SK-N-SH treated with all-trans-retinoic acid at 6 μM for 48 hours (cell line): ENCODE measurements around the gene HSP90AB1.

Experiments used
- ATAC-seq: fragments of 200-7000 bp; cut with Tn5 transposase; 3 replicates; pipeline ENCODE4 v1.9.1; 2020; ENCODE audit warnings: mild to moderate bottlenecking, moderate library complexity
- ARNTL ChIP-seq: fragments of 450-650 bp; formaldehyde crosslinking; IDR thresholded peaks from 2 replicates; pipeline ENCODE4 v1.5.0; 2020; ENCODE audit warnings: low read depth, mild to moderate bottlenecking, moderate library complexity, borderline replicate concordance
- BACH2 ChIP-seq: fragments of 250-450 bp; sonication (Bioruptor Pico); IDR thresholded peaks from 2 replicates; pipeline ENCODE4 v1.9.0; 2021; ENCODE audit warnings: mild to moderate bottlenecking, borderline replicate concordance
- ESRRG ChIP-seq: fragments of 250-450 bp; sonication (Bioruptor Pico); IDR thresholded peaks from 2 replicates; pipeline ENCODE4 v1.6.1; 2021; ENCODE audit warnings: mild to moderate bottlenecking
- GLIS3 ChIP-seq: fragments of 250-450 bp; sonication (Bioruptor Pico); IDR thresholded peaks from 2 replicates; pipeline ENCODE4 v1.5.0; 2020; ENCODE audit warnings: mild to moderate bottlenecking, moderate library complexity
- ISL1 ChIP-seq: fragments of 250-450 bp; sonication (Bioruptor Pico); IDR thresholded peaks from 2 replicates; pipeline ENCODE4 v2.1.2; 2022; ENCODE audit warnings: mild to moderate bottlenecking, moderate library complexity
- OSR1 ChIP-seq: fragments of 250-450 bp; sonication (Bioruptor Pico); IDR thresholded peaks from 2 replicates; pipeline ENCODE4 v1.8.0; 2022; ENCODE audit warnings: moderate library complexity, mild to moderate bottlenecking, inconsistent platforms
- PATZ1 ChIP-seq: fragments of 250-450 bp; sonication (Bioruptor Pico); IDR thresholded peaks from 2 replicates; pipeline ENCODE4 v1.8.0; 2020; ENCODE audit warnings: mild to moderate bottlenecking, moderate library complexity, borderline replicate concordance
- RARB ChIP-seq: fragments of 250-450 bp; sonication (Bioruptor Pico); IDR thresholded peaks from 2 replicates; pipeline ENCODE4 v1.8.0; 2021; ENCODE audit warnings: mild to moderate bottlenecking, moderate library complexity
- SNAI2 ChIP-seq: fragments of 250-450 bp; sonication (Bioruptor Pico); IDR thresholded peaks from 2 replicates; pipeline ENCODE4 v1.5.0; 2020; ENCODE audit warnings: mild to moderate bottlenecking, moderate library complexity
- TCF4 ChIP-seq: fragments of 250-450 bp; sonication (Bioruptor Pico); IDR thresholded peaks from 2 replicates; pipeline ENCODE4 v1.8.0; 2021; ENCODE audit warnings: mild to moderate bottlenecking, moderate library complexity, borderline replicate concordance
- TOX ChIP-seq: fragments of 250-450 bp; sonication (Bioruptor Pico); IDR thresholded peaks from 2 replicates; pipeline ENCODE4 v1.8.0; 2021; ENCODE audit warnings: mild to moderate bottlenecking, moderate library complexity, borderline replicate concordance
- ZC3H10 ChIP-seq: fragments of 250-450 bp; sonication (Bioruptor Pico); IDR thresholded peaks from 2 replicates; pipeline ENCODE4 v1.5.1; 2021; ENCODE audit warnings: mild to moderate bottlenecking, moderate library complexity
- ZFP3 ChIP-seq: fragments of 250-450 bp; sonication (Bioruptor Pico); IDR thresholded peaks from 2 replicates; pipeline ENCODE4 v1.5.0; 2020; ENCODE audit warnings: mild to moderate bottlenecking, moderate library complexity
- ZFP30 ChIP-seq: fragments of 450-650 bp; formaldehyde crosslinking; IDR thresholded peaks from 2 replicates; pipeline ENCODE4 v1.5.0; 2022; ENCODE audit warnings: mild to moderate bottlenecking, moderate library complexity
- ZNF565 ChIP-seq: fragments of 450-650 bp; formaldehyde crosslinking; conservative IDR thresholded peaks from 2 replicates; pipeline ENCODE4 v1.5.0; 2020; ENCODE audit warnings: low read depth, mild to moderate bottlenecking, moderate library complexity
- ZNF70 ChIP-seq: fragments of 450-650 bp; formaldehyde crosslinking; IDR thresholded peaks from 2 replicates; pipeline ENCODE4 v1.5.0; 2020; ENCODE audit warnings: mild to moderate bottlenecking, moderate library complexity
- ZNF8 ChIP-seq: fragments of 450-650 bp; formaldehyde crosslinking; IDR thresholded peaks from 2 replicates; pipeline ENCODE4 v1.5.0; 2020; ENCODE audit warnings: mild to moderate bottlenecking, moderate library complexity
- TF ChIP-seq, protein P1 (sequence below): fragments of 250-450 bp; sonication (Bioruptor Pico); IDR thresholded peaks from 2 replicates; pipeline ENCODE4 v1.5.1; 2021; ENCODE audit warnings: mild to moderate bottlenecking, moderate library complexity
- TF ChIP-seq, protein P2 (sequence below): fragments of 250-450 bp; sonication (Bioruptor Pico); IDR thresholded peaks from 2 replicates; pipeline ENCODE4 v1.5.1; 2020; ENCODE audit warnings: low read depth, mild to moderate bottlenecking, moderate library complexity

HSP90AB1 gene

DNA sequence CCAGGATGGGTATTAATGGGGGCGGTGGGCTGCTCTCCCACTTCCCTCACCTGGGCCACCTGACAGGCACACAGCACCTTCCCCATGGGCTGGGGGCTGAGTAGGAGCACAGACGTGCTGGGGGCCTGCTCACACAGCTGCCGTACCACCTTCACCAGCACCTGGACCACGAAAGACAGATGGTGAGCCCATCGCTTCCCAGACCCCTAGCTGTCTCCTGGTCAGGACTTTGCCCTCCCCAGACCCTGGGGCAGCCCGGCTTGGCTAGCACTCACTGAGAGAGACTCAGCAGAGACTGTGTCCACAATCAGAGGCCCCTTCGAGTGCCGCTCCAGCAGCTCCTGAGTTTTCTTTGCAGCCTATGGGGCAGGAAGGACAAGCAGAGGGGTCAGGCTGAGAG is 54.2 kb downstream of the HSP90AB1 start (continued):
- TF ChIP-seq ISL1 (CRISPR knock-in tag) (no peak), OSR1 (CRISPR knock-in tag) (no peak)
- TF ChIP-seq, protein P1, sequence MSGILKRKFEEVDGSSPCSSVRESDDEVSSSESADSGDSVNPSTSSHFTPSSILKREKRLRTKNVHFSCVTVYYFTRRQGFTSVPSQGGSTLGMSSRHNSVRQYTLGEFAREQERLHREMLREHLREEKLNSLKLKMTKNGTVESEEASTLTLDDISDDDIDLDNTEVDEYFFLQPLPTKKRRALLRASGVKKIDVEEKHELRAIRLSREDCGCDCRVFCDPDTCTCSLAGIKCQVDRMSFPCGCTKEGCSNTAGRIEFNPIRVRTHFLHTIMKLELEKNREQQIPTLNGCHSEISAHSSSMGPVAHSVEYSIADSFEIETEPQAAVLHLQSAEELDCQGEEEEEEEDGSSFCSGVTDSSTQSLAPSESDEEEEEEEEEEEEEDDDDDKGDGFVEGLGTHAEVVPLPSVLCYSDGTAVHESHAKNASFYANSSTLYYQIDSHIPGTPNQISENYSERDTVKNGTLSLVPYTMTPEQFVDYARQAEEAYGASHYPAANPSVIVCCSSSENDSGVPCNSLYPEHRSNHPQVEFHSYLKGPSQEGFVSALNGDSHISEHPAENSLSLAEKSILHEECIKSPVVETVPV, result no peak

DNA sequence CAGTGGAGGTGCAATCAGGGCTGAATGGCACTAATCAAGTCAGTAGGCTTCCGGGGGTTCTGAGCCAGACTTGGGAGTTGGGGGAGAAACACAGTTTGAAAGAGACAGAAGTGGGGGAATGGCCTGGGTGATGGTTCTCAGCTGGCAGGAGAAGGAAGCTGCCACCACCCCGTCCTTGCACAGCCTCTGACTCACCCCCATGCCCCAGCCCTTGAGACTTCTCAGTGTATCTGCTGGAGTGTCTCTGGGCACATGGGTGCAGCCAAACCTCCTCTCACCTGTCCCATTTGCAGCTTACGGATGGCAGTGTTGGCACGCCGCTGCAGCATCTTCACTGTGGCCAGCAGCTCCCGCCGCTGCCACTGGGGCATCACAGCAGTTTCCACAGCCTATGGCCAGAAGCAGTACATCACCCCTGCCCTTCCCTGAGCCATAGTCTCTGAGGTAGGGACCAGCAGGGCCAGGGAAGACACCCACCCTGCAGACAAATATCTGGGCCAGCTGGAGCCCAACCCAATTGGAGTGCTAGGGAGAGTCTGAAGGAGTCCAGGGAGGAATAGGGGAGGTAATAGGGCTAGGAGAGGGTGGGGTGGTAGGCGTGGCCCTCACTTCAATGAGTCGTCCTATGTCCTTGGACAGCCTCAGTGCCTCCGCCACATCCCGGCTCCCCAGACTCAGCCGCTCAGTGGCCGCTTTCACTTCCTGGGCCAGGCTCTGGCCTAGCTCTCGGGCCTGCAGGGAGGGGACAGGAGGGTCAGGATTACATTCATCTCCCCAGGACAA is 55.1 kb downstream of the HSP90AB1 start:
- no peak for ATAC-seq
- TF ChIP-seq OSR1 (CRISPR knock-in tag) (no peak), ZNF565 (CRISPR knock-in tag) (no peak), ZC3H10 (CRISPR knock-in tag) (no peak), PATZ1 (CRISPR knock-in tag) (no peak), ISL1 (CRISPR knock-in tag) (no peak), RARB (CRISPR knock-in tag) (no peak), ZFP30 (CRISPR knock-in tag) (no peak), TOX (CRISPR knock-in tag) (no peak), ESRRG (CRISPR knock-in tag) (no peak), TCF4 (CRISPR knock-in tag) (no peak), BACH2 (CRISPR knock-in tag) (no peak), ARNTL (CRISPR knock-in tag) (no peak), SNAI2 (CRISPR knock-in tag) (no peak), ZNF70 (CRISPR knock-in tag) (no peak), ZFP3 (CRISPR knock-in tag) (no peak), GLIS3 (CRISPR knock-in tag) (no peak), ZNF8 (CRISPR knock-in tag) (no peak)
- TF ChIP-seq, protein P2, sequence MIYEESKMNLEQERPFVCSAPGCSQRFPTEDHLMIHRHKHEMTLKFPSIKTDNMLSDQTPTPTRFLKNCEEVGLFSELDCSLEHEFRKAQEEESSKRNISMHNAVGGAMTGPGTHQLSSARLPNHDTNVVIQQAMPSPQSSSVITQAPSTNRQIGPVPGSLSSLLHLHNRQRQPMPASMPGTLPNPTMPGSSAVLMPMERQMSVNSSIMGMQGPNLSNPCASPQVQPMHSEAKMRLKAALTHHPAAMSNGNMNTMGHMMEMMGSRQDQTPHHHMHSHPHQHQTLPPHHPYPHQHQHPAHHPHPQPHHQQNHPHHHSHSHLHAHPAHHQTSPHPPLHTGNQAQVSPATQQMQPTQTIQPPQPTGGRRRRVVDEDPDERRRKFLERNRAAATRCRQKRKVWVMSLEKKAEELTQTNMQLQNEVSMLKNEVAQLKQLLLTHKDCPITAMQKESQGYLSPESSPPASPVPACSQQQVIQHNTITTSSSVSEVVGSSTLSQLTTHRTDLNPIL, result no peak
- TF ChIP-seq, protein P1, result no peak

DNA sequence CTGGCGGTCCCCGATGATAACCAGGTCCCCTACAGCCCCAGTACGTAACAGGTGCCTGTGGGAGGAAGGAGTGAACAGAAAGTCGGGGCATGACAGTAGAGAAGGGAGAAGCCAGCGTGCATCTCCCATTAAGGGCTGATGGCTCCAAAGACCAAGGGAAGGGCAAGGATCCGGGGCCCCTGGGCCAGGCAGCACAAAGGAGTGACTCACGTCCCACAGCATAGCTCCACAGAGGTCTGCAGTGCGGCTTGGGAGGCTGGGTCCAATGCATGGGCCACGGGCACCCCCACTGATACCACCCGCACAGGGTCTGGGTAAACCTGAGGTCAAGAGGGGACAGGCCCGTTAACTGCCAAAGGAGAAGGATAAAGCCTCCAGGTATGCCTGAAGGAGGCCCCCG is 56.0 kb downstream of the HSP90AB1 start:
- TF ChIP-seq ZNF565 (CRISPR knock-in tag) (no peak), TCF4 (CRISPR knock-in tag) (no peak)
- TF ChIP-seq, protein P2, result no peak
- no peak for ATAC-seq
